Stimulated activated memory B cell treated with anti-CD40 and anti-IgM and Interleukin-4, amounts not matched to agents 10 μg/mL and 1 μg/mL and 100 μg/mL, for 72 hours (primary cell): ENCODE data around the gene ZC3H7A.
"Not testable (repeated sequence)": the region's sequence is repeated elsewhere in the genome, so short reads cannot be mapped to it uniquely, and the experiment has no call there.

ENCODE experiments used
- ATAC-seq: fragments of 150-1000 bp; cut with Tn5 transposase; 2 replicates; pipeline ENCODE4 v1.10.0; 2021
- H3K27ac Mint-ChIP-seq: one replicate; pipeline ENCODE4 v1.8.0; 2022; ENCODE audit warnings: mild to moderate bottlenecking, mixed read lengths
- H3K27me3 Mint-ChIP-seq: one replicate; pipeline ENCODE4 v1.8.0; 2022; ENCODE audit warnings: mixed read lengths
- H3K36me3 Mint-ChIP-seq: one replicate; pipeline ENCODE4 v1.8.0; 2022; ENCODE audit warnings: mixed read lengths
- H3K4me1 Mint-ChIP-seq: one replicate; pipeline ENCODE4 v1.8.0; 2022; ENCODE audit warnings: mixed read lengths
- H3K4me3 Mint-ChIP-seq: one replicate; pipeline ENCODE4 v1.8.0; 2022; ENCODE audit warnings: mild to moderate bottlenecking, moderate library complexity, mixed read lengths
- H3K9me3 Mint-ChIP-seq: one replicate; pipeline ENCODE4 v1.8.0; 2022; ENCODE audit warnings: mixed read lengths

ZC3H7A gene, protein sequence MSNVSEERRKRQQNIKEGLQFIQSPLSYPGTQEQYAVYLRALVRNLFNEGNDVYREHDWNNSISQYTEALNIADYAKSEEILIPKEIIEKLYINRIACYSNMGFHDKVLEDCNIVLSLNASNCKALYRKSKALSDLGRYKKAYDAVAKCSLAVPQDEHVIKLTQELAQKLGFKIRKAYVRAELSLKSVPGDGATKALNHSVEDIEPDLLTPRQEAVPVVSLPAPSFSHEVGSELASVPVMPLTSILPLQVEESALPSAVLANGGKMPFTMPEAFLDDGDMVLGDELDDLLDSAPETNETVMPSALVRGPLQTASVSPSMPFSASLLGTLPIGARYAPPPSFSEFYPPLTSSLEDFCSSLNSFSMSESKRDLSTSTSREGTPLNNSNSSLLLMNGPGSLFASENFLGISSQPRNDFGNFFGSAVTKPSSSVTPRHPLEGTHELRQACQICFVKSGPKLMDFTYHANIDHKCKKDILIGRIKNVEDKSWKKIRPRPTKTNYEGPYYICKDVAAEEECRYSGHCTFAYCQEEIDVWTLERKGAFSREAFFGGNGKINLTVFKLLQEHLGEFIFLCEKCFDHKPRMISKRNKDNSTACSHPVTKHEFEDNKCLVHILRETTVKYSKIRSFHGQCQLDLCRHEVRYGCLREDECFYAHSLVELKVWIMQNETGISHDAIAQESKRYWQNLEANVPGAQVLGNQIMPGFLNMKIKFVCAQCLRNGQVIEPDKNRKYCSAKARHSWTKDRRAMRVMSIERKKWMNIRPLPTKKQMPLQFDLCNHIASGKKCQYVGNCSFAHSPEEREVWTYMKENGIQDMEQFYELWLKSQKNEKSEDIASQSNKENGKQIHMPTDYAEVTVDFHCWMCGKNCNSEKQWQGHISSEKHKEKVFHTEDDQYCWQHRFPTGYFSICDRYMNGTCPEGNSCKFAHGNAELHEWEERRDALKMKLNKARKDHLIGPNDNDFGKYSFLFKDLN

DNA sequence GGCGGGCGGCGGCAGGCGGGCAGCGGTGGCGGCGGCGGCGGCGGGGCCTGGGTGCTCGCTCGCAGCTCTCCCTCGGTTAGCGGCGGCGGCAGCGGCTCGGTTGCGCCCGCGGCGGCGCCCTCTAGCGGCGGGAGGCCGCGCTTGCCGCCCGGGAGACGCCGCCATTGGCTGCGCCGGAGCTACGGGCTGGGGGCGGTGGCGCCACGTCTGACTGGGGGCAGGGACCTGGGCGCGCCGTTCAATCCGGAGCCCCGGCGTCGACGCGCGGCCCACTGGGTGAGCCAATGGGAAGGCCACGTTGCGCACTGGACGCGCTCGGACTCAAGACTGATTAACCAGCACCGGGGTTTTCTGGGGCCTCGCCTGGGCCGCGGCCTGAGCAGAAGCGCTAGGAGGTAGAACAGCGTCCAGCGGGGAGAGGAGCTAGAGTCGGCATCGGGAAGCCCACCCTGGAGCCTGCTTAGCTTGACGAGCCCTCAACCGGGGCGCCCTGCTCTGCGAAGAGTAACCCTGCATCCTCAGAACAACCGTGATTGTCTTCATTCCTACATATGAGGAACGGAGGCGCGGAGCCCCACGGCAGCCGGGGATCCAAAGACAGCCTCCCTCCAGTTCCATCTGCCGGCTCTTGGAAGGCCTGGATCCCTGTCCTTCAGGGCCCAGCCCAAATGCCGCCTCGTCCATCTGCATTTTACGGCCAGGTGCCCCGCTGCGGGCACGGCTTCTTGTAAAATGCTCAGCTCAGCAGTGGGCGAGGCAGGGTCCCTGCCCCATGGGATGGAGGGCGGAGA lies at the start of gene ZC3H7A:
TSS of gene ZC3H7A (minus strand) at position 93 of the 791 bp plus-strand sequence. CDS start 14,904 bp downstream, outside the sequence.
- peaks cover 79% of the 10 kb centered on the region for H3K4me1 Mint-ChIP-seq
- no peaks in the 10 kb centered on the region for H3K9me3 Mint-ChIP-seq
- ATAC-seq = peak; percentile 99
- peaks cover 21% of the 10 kb centered on the region for H3K36me3 Mint-ChIP-seq
- no peaks in the 10 kb centered on the region for H3K27me3 Mint-ChIP-seq
- H3K27ac Mint-ChIP-seq = peak within 1 kb of the TSS; percentile 87
- H3K4me3 Mint-ChIP-seq = peak within 1 kb of the TSS; percentile 90

DNA sequence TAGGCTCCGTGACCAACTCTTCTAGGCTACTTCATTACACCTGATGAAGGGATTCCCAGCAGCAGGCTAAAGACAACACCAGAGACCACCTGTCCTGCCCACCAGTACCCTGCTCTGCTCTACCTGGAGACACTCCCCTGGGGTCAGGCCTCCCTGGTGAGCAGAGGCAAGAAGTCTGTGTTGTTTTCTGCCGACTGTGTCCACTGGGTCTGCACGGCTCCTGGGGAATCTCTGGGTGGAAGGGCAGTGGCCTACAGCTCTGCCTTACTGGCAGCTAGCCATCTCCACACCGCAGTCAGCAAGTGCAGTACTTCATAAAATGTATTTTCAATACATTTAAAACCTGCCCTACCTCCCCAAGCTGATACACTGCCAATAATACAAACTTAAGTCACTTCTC lies 47.4 kb upstream of the ZC3H7A start:
- H3K36me3 Mint-ChIP-seq = peaks cover 44% of the 10 kb centered on the region
- peaks cover 10% of the 10 kb centered on the region for H3K4me1 Mint-ChIP-seq
- no peak for ATAC-seq
- no peaks in the 10 kb centered on the region for H3K27me3 Mint-ChIP-seq
- H3K9me3 Mint-ChIP-seq = no peaks in the 10 kb centered on the region
- no peak overlapping the region for H3K27ac Mint-ChIP-seq
- no peak overlapping the region for H3K4me3 Mint-ChIP-seq

DNA sequence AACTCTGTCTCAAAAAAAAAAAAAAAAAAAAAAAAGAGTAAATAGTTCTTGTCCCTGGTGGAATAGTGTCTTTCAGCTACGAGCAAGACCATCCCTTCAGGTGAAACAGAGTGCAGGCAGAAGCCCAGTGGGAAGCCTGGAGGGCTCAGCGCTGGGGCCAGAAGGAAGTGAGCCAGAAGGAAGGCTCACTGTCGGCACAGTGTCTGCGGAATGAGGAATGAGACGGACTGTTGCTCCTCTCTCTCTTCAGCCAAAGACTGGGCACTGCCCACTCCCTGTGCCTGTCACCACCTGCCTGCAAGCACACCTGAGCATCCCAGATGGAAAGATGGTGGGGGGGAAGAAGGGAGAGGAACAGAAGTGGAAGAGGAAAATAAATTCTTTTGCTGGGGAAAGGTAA lies 46.8 kb upstream of the ZC3H7A start:
- ATAC-seq = no peak
- Mint-ChIP-seq H3K36me3 (peaks cover 49% of the 10 kb centered on the region), H3K9me3 (no peaks in the 10 kb centered on the region), H3K27me3 (no peaks in the 10 kb centered on the region), H3K4me3 (no peak overlapping the region), H3K4me1 (peaks cover 6% of the 10 kb centered on the region), H3K27ac (no peak overlapping the region)

DNA sequence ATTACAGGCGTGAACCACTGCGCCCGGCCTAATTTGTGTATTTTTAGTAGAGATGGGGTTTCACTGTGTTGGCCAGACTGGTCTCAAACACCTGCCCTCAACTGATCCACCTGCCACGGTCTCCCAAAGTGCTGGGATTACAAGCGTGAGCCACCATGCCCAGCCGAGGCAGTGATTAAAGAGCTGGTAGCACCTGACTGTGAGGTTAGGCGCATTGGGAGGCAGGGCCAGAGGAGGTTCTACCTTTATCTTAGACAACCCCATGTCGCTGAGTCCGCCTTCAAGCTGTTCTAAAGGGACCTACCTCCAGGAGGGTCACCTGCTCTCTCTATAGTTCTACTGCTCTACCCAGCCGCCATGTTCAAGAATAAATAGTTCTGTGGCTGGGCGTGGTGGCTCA lies 46.1 kb upstream of the ZC3H7A start:
- no peak overlapping the region for H3K27ac Mint-ChIP-seq

DNA sequence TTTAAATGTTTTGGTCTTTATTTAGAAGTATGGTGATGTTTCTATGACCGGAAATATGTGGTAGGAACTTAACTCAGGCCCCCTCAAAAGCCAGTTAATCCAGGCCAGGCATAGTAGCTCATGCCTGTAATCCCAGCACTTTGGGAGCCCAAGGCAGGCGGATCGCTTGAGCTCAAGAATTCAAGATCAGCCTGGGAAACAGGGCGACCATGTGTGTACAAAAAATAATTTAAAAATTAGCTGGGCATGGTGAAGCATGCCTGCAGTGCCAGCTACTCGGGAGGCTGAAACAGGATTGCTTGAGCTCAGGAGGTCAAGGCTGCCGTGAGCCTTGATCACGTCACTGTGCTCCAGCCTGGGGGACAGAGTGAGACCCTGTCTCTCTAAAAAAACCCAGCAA lies 44.0 kb upstream of the ZC3H7A start:
- no peaks in the 10 kb centered on the region for H3K4me1 Mint-ChIP-seq
- H3K27me3 Mint-ChIP-seq = no peaks in the 10 kb centered on the region
- H3K36me3 Mint-ChIP-seq = peaks cover 54% of the 10 kb centered on the region
- H3K4me3 Mint-ChIP-seq = no peak overlapping the region
- no peak overlapping the region for H3K27ac Mint-ChIP-seq
- no peaks in the 10 kb centered on the region for H3K9me3 Mint-ChIP-seq
- no peak for ATAC-seq

More for the DNA sequence above, 46.1 kb upstream of the ZC3H7A start:
- Mint-ChIP-seq H3K36me3 (peaks cover 46% of the 10 kb centered on the region), H3K27me3 (no peaks in the 10 kb centered on the region), H3K4me3 (no peak overlapping the region), H3K4me1 (peaks cover under 1% of the 10 kb centered on the region), H3K9me3 (no peaks in the 10 kb centered on the region)
- no peak for ATAC-seq

DNA sequence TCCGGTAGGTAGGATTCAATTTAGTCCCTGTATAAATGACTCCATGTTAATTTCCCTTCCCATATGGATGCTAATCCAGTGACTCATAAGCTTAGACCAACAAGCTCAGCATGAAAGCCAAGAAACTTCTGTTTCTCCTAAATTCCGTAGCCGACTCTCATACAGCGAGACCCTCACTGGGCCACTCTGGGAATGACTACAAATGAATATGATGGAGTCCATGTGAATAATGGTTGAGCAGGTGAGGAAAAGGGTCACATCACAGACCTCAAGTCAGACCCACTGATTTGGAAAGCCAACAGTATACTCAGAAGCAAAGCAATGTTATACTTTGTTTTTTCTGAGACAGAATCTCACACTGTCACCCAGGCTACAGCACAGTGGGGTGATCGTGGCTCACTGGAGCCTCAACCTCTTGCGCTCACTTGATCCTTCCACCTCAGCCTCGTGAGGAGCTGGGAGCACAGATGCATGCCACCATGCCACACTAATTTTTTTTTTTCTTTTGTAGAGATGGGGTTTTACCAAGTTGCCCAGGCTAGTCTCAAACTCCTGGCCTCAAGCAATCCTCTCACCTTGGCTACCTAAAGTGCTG lies 39.7 kb upstream of the ZC3H7A start:
- ATAC-seq = no peak
- H3K4me1 Mint-ChIP-seq = no peaks in the 10 kb centered on the region
- H3K4me3 Mint-ChIP-seq = no peak overlapping the region
- peaks cover 42% of the 10 kb centered on the region for H3K36me3 Mint-ChIP-seq
- H3K9me3 Mint-ChIP-seq = no peaks in the 10 kb centered on the region
- no peak overlapping the region for H3K27ac Mint-ChIP-seq
- no peaks in the 10 kb centered on the region for H3K27me3 Mint-ChIP-seq

DNA sequence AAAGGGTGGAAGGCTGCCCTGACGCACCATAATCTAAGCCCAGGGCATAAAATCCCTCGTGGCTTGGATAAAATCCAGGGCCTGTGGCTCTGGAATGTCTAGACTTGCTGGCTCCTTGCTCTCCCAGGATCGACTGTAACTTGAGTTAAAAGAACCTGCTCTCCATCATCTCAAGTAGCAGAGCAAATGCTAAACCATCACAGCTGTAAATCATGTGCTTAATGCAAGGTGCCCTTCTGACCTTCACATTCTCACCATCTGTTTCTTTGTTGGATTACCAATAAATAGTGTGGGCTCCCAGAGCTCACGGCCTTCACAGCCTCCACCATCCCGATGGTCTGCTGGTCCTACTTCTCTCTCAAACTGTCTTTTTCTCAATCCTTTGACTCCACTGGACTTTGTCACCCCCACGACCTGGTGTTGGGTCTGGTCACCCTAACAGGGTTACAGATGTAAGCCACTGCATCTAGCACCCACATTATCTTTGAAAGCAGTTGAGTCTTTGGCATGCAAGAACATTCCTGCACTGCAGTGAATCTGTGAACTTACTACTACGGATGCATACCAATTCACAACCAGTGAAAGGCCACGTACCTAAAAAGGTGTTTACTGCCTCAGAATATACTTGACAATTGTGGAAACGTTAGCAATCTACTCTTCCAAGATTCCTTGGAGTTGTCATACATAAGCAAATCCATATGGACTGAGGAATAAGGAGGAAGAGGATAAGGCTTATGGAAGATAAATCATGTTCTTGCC lies 39.0 kb upstream of the ZC3H7A start:
- no peaks in the 10 kb centered on the region for H3K27me3 Mint-ChIP-seq
- H3K36me3 Mint-ChIP-seq = peaks cover 37% of the 10 kb centered on the region
- no peak overlapping the region for H3K4me3 Mint-ChIP-seq
- no peaks in the 10 kb centered on the region for H3K4me1 Mint-ChIP-seq
- no peaks in the 10 kb centered on the region for H3K9me3 Mint-ChIP-seq
- ATAC-seq = no peak
- H3K27ac Mint-ChIP-seq = no peak overlapping the region

DNA sequence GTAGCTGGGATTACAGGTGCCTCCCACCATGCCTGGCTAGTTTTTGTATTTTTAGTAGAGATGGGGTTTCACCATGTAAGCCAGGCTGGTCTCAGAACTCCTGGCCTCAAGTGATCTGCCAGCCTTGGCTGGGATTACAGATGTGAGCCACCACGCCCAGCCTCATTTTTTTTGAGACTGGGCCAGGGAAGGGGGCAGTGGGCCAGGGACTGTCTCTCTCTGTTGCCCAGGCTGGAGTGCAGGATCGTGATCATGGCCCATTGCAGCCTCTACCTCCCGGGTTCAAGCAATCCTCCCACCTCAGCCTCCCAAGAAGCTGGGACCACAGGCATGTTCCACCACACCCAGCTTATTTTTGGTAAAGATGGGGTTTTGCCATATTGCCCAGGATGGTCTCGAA lies 38.3 kb upstream of the ZC3H7A start:
- no peak for ATAC-seq
- H3K27me3 Mint-ChIP-seq = no peaks in the 10 kb centered on the region
- H3K4me1 Mint-ChIP-seq = no peaks in the 10 kb centered on the region
- peaks cover 34% of the 10 kb centered on the region for H3K36me3 Mint-ChIP-seq
- no peaks in the 10 kb centered on the region for H3K9me3 Mint-ChIP-seq
- H3K4me3 Mint-ChIP-seq = no peak overlapping the region
- no peak overlapping the region for H3K27ac Mint-ChIP-seq

DNA sequence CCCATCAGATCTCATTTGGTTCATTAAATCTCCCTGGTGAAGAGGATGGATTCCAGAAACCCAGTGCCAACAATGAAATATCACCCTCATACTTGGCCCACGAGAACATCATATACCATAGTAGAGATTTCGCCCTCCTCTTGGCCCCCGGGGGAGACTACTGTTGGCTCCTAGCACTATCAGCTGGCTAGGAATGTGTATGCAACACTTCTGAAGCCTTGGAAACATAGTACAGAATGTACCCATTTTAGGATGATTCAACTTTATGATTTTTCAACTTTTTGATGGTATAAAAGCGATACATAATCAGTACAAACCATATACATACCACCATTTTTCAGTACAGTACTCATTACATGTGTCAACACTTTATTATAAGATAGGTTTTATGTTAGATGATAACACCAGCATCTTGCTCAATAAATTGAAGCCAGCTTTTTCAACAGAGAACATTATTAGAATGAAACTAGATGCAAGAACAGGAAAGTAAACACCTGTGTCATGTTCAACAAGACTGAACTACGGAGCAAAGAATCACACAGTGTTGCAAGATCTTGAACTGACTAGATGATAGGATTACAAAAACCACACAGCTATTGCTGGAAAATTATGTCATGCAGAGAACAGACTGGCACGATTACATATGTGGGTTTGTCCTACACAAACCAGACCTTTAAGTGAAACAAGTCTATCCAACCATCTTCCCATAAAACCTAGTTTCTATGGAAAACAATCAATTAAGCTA lies 37.1 kb upstream of the ZC3H7A start:
- Mint-ChIP-seq H3K36me3 (peaks cover 23% of the 10 kb centered on the region), H3K4me3 (no peak overlapping the region), H3K27ac (no peak overlapping the region), H3K4me1 (no peaks in the 10 kb centered on the region), H3K9me3 (no peaks in the 10 kb centered on the region), H3K27me3 (no peaks in the 10 kb centered on the region)
- no peak for ATAC-seq

DNA sequence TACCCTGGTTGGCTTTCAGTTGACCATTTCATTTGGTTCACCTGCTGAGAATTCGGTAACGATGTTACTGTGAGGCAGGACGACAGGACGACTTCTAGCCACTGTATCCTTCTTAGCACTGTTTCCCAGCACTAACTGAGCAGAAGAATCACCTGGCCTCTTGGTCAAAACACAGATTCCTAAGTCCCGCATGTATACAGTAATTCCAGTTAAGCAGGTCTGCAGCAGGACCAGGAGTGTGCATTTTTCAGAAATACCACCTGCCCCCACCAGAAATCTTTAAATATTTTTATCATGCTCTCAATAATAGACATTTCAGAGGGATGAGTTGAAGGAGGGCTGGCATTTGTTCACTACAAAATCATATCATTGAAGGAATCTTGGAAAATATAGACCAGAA lies 31.6 kb upstream of the ZC3H7A start:
- ATAC-seq = no peak
- Mint-ChIP-seq H3K27ac (no peak overlapping the region), H3K4me3 (no peak overlapping the region), H3K36me3 (no peaks in the 10 kb centered on the region), H3K4me1 (no peaks in the 10 kb centered on the region), H3K9me3 (no peaks in the 10 kb centered on the region), H3K27me3 (no peaks in the 10 kb centered on the region)

DNA sequence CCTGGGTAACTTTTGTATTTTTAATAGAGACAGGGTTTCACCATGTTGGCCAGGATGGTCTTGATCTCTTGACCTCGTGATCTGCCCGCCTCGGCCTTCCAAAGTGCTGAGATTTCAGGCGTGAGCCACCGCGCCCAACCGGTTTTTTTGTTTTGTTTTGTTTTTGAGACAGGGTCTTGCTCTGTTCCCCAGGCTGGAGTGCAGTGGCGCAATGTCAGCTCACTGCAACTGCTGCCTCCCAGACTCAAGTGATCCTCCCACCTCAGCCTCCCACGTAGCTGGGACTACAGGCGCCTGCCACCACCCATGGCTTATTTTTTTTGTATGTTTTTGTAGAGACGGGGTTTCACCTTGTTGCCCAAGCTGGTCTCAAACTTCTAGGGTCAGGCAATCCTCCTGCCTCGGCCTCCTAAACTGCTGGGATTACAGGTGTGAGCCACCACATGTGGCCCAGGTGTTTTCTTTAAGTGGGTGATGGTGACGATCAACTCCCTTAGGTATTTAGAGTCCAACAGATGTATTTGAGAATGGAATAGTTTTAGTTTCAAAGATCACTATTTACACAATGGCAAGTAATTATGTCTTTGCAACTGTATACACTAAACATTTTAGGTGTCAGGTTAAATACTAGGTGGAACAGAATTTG lies 28.6 kb upstream of the ZC3H7A start:
- H3K27me3 Mint-ChIP-seq, H3K36me3 Mint-ChIP-seq, ATAC-seq, H3K27ac Mint-ChIP-seq, H3K4me1 Mint-ChIP-seq, H3K4me3 Mint-ChIP-seq, H3K9me3 Mint-ChIP-seq: not testable (repeated sequence)

DNA sequence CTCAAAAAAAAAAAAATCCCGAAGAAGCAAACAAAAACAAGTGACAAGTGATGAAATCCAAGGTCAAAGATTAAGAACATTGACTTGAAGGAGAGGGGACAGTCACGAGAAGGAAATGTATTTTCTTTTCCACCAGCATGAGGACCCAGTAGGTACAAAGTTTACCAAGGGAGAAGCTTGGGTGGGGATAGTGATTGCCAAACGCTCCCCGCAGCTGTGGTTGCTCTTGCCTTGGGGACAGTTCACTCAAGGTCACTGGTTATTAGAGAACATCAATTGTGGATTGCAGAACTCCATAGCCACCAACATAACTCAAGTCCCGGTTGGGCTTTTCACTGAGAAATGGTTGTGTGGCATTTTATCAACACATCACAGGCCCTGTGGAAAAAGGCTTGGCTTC lies 27.3 kb upstream of the ZC3H7A start:
- no peak overlapping the region for H3K4me3 Mint-ChIP-seq
- H3K9me3 Mint-ChIP-seq = no peaks in the 10 kb centered on the region

DNA sequence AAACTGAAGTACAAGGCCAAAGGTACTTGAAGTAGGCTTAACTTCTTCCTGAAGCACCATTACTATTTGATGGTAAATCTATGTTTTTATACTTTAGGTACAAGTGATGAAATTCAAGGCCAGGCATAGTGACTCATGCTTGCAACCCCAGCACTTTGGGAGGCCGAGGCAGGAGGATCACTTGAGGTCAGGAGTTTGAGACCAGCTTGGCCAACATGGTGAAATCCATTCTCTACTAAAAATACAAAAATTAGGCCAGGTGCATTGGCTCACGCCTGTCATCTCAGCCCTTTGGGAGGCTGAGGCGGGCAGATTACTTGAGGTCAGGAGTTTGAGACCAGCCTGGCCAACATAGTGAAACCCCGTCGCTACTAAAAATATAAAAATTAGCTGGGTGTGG lies 26.6 kb upstream of the ZC3H7A start:
- H3K4me1 Mint-ChIP-seq, H3K9me3 Mint-ChIP-seq, H3K27me3 Mint-ChIP-seq, ATAC-seq, H3K27ac Mint-ChIP-seq, H3K36me3 Mint-ChIP-seq, H3K4me3 Mint-ChIP-seq: not testable (repeated sequence)

More for the DNA sequence above, 27.3 kb upstream of the ZC3H7A start:
- H3K27ac Mint-ChIP-seq = no peak overlapping the region
- ATAC-seq = no peak
- no peaks in the 10 kb centered on the region for H3K4me1 Mint-ChIP-seq
- no peaks in the 10 kb centered on the region for H3K27me3 Mint-ChIP-seq
- H3K36me3 Mint-ChIP-seq = no peaks in the 10 kb centered on the region
